ENCODE measurements around the gene SMKR1. TPM values are rescaled to one million over a fixed set of nuclear protein-coding genes. Genes with fewer than 3 reads are reported as not detected.
"Not testable (repeated sequence)": the region's sequence is repeated elsewhere in the genome, so short reads cannot be mapped to it uniquely, and the experiment has no call there.

The SMKR1 gene
- total RNA-seq, 1 experiment from 2014 or later = not detected

DNA sequence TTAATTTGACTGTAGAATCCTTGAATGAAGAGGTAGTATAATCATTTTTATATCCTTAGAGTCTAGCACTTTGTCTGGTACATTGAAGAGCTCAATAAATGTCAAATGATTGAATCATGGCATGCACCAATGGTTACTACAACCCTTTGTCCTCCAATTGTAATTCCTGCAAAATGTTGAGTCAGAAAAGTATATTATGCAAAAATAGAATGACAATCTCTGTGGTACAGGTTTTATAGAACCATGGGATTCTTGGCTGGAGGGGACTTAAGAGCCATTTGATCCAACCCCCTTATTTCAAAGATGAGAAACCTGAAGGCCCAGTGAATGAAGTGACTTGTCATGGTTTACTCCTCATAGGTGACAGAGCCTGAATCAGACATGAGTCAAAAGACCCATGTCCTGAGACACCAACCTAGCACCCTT, 30.9 kb upstream of the SMKR1 start:
- Mint-ChIP-seq H3K36me3 (ENCODE audit: insufficient read depth, unreplicated experiment) (no peaks in the 10 kb centered on the region), H3K27me3 (ENCODE audit: unreplicated experiment) (no peaks in the 10 kb centered on the region), H3K9me3 (ENCODE audit: low read depth, unreplicated experiment) (no peaks in the 10 kb centered on the region), H3K4me1 (ENCODE audit: low read depth, unreplicated experiment) (no peaks in the 10 kb centered on the region), H3K4me3 (ENCODE audit: low read depth, unreplicated experiment) (no peak overlapping the region), H3K27ac (ENCODE audit: unreplicated experiment) (no peak overlapping the region)
- TF ChIP-seq CTCF (IDR thresholded peaks at IDR 0.05; ENCODE audit: unreplicated experiment) = no peak
- DNase-seq = no peak
- intact Hi-C loops (cut with micrococcal nuclease; ENCODE audit: unreplicated experiment) = no loop called here
- CTCF ChIA-PET = interaction anchor here (0.7 to 1.3 kb wide), 3 partner anchors 70 to 308 kb away, joined by 3 to 4 read pairs (median 3); no protein-coding TSS in a partner anchor
- BruUV-seq (replicated peaks) = no TSS peak

- H3K4me1 Mint-ChIP-seq (ENCODE audit: low read depth, unreplicated experiment); CTCF ChIA-PET: not testable (repeated sequence)
Measured at GRCh38 chr7:129475931-129476330, 26.4 kb upstream of the SMKR1 start.

GRCh38 chr7:129476398-129476797, 25.9 kb upstream of the SMKR1 start:
- intact Hi-C loops (cut with micrococcal nuclease; ENCODE audit: unreplicated experiment); H3K4me1 Mint-ChIP-seq (ENCODE audit: low read depth, unreplicated experiment); DNase-seq; H3K4me3 Mint-ChIP-seq (ENCODE audit: low read depth, unreplicated experiment); H3K27me3 Mint-ChIP-seq (ENCODE audit: unreplicated experiment); H3K9me3 Mint-ChIP-seq (ENCODE audit: low read depth, unreplicated experiment); H3K27ac Mint-ChIP-seq (ENCODE audit: unreplicated experiment); H3K36me3 Mint-ChIP-seq (ENCODE audit: insufficient read depth, unreplicated experiment); CTCF ChIA-PET; BruUV-seq (replicated peaks): not testable (repeated sequence)

More at GRCh38 chr7:129475931-129476330, 26.4 kb upstream of the SMKR1 start:
- H3K27me3 Mint-ChIP-seq (ENCODE audit: unreplicated experiment); BruUV-seq (replicated peaks); DNase-seq; intact Hi-C loops (cut with micrococcal nuclease; ENCODE audit: unreplicated experiment); H3K4me3 Mint-ChIP-seq (ENCODE audit: low read depth, unreplicated experiment); H3K9me3 Mint-ChIP-seq (ENCODE audit: low read depth, unreplicated experiment); H3K36me3 Mint-ChIP-seq (ENCODE audit: insufficient read depth, unreplicated experiment); H3K27ac Mint-ChIP-seq (ENCODE audit: unreplicated experiment): not testable (repeated sequence)

DNA sequence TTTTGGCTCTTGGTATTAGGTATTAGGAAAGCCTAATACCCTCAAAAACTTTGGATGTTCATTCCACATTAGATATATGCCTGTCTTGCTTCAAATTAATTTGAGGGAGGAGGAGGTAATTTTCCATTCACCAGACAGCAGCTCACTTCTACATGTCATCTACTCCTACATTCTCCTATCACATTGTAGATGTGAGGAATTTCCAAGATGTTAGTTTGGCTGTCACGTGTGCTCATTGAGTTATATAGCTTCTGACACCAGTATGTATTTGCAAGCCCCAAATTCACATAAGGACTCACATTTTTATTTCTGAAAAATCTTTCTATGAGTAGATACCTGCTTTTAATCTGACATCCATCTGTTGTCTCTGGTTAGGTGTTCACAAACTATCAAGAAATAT, 22.5 kb upstream of the SMKR1 start:
- CTCF ChIA-PET = interaction anchor here (0.7 to 0.8 kb wide), 2 partner anchors 10 to 249 kb away, joined by 3 read pairs; no protein-coding TSS in a partner anchor
- TF ChIP-seq CTCF (IDR thresholded peaks at IDR 0.05; ENCODE audit: unreplicated experiment) = no peak
- no peaks in the 10 kb centered on the region for H3K9me3 Mint-ChIP-seq (ENCODE audit: low read depth, unreplicated experiment)
- H3K27me3 Mint-ChIP-seq (ENCODE audit: unreplicated experiment) = no peaks in the 10 kb centered on the region
- BruUV-seq (replicated peaks) = no TSS peak
- no peaks in the 10 kb centered on the region for H3K4me1 Mint-ChIP-seq (ENCODE audit: low read depth, unreplicated experiment)
- H3K36me3 Mint-ChIP-seq (ENCODE audit: insufficient read depth, unreplicated experiment) = no peaks in the 10 kb centered on the region
- no peak overlapping the region for H3K27ac Mint-ChIP-seq (ENCODE audit: unreplicated experiment)
- no peak for DNase-seq
- intact Hi-C loops (cut with micrococcal nuclease; ENCODE audit: unreplicated experiment) = loop anchor here (5.0 kb wide), 1 partner anchor 162 kb away; no protein-coding TSS in a partner anchor
- H3K4me3 Mint-ChIP-seq (ENCODE audit: low read depth, unreplicated experiment) = no peak overlapping the region

GRCh38 chr7:129480674-129481363, 21.5 kb upstream of the SMKR1 start:
- DNase-seq = no peak
- Mint-ChIP-seq H3K27ac (ENCODE audit: unreplicated experiment) (no peak overlapping the region), H3K4me3 (ENCODE audit: low read depth, unreplicated experiment) (no peak overlapping the region), H3K4me1 (ENCODE audit: low read depth, unreplicated experiment) (no peaks in the 10 kb centered on the region), H3K9me3 (ENCODE audit: low read depth, unreplicated experiment) (no peaks in the 10 kb centered on the region), H3K36me3 (ENCODE audit: insufficient read depth, unreplicated experiment) (no peaks in the 10 kb centered on the region), H3K27me3 (ENCODE audit: unreplicated experiment) (no peaks in the 10 kb centered on the region)
- CTCF ChIA-PET = interaction anchor here (0.8 kb wide), 1 partner anchor 250 kb away, joined by 3 read pairs; no protein-coding TSS in a partner anchor
- intact Hi-C loops (cut with micrococcal nuclease; ENCODE audit: unreplicated experiment) = loop anchor here (5.0 kb wide), 1 partner anchor 161 kb away; no protein-coding TSS in a partner anchor
- TF ChIP-seq CTCF (IDR thresholded peaks at IDR 0.05; ENCODE audit: unreplicated experiment) = no peak
- no TSS peak for BruUV-seq (replicated peaks)

DNA sequence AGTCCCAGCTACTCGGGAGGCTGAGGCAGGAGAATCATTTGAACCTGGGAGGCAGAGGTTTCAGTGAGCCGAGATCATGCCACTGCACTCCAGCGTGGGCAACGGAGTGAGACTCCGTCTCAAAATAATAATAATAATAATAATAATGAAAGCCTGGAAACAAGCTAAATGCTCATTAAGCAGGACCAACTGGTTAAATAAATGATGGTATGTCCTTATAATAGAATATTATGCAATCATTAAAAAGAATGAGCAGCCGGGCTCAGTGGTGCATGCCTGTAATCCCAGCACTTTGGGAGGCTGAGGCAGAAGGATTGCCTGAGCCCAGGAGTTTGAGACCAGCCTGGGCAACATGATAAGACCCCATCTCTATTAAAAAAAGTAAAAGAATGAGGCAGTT, 21.0 kb upstream of the SMKR1 start:
- DNase-seq; H3K27me3 Mint-ChIP-seq (ENCODE audit: unreplicated experiment); H3K4me3 Mint-ChIP-seq (ENCODE audit: low read depth, unreplicated experiment); H3K9me3 Mint-ChIP-seq (ENCODE audit: low read depth, unreplicated experiment); CTCF ChIA-PET; H3K27ac Mint-ChIP-seq (ENCODE audit: unreplicated experiment); BruUV-seq (replicated peaks); H3K4me1 Mint-ChIP-seq (ENCODE audit: low read depth, unreplicated experiment); H3K36me3 Mint-ChIP-seq (ENCODE audit: insufficient read depth, unreplicated experiment): not testable (repeated sequence)
- intact Hi-C loops (cut with micrococcal nuclease; ENCODE audit: unreplicated experiment) = loop anchor here (5.0 kb wide), 1 partner anchor 161 kb away; no protein-coding TSS in a partner anchor
